ENCODE data around the gene DHX9. TPM values are rescaled to one million over a fixed set of nuclear protein-coding genes. Genes with fewer than 3 reads are reported as not detected.

The DHX9 gene
- total and polyA plus RNA-seq, 2 of the 13 experiments (the other 11 are each of a cell fraction or from before 2014, with no cell fraction given): 84.8 to 211 TPM

GRCh38 chr1:182839209-182840066 lies at the start of gene DHX9 (continued):
- TF ChIP-seq ZNF841 (CRISPR knock-in tag; IDR thresholded peaks at IDR 0.05; ENCODE audit: borderline replicate concordance) (no peak), SOX6 (IDR thresholded peaks at IDR 0.05) (no peak), SOX6 (CRISPR knock-in tag; IDR thresholded peaks at IDR 0.05) (peak; percentile 53), ZNF639 (CRISPR knock-in tag; conservative IDR thresholded peaks at IDR 0.05) (peak; percentile 52; the same call in 1 of the 2 replicates), ZNF687 (CRISPR knock-in tag; IDR thresholded peaks at IDR 0.05) (peak; percentile 91), ZNF24 (IDR thresholded peaks at IDR 0.05) (no peak), ZNF333 (CRISPR knock-in tag; IDR thresholded peaks at IDR 0.05; ENCODE audit: borderline replicate concordance) (no peak), JUN (CRISPR knock-in tag; IDR thresholded peaks at IDR 0.05) (no peak), ZNF205 (CRISPR knock-in tag; IDR thresholded peaks at IDR 0.05) (no peak), ELF4 (CRISPR knock-in tag; IDR thresholded peaks at IDR 0.05; ENCODE audit: borderline replicate concordance) (no peak), THAP11 (CRISPR knock-in tag; IDR thresholded peaks at IDR 0.05) (peak; percentile 76; the same call in 1 of the 2 replicates), PCBP2 (optimal IDR thresholded peaks at IDR 0.05; ENCODE audit: low read depth, low read length, poor library complexity, severe bottlenecking) (no peak), MTF2 (CRISPR knock-in tag; IDR thresholded peaks at IDR 0.05; ENCODE audit: borderline replicate concordance) (0 out of 2 replicates have a peak, but pooled peaks have one; percentile 26), ZNF207 (IDR thresholded peaks at IDR 0.05; ENCODE audit: borderline replicate concordance) (no peak), HOXA9 (CRISPR knock-in tag; IDR thresholded peaks at IDR 0.05; ENCODE audit: borderline replicate concordance) (peak; percentile 74; the same call in 1 of the 2 replicates), POGK (CRISPR knock-in tag; conservative IDR thresholded peaks at IDR 0.05) (peak; percentile 69; the same call in 1 of the 2 replicates), ZNF879 (CRISPR knock-in tag; IDR thresholded peaks at IDR 0.05) (no peak)
- TF ChIP-seq, protein P1, sequence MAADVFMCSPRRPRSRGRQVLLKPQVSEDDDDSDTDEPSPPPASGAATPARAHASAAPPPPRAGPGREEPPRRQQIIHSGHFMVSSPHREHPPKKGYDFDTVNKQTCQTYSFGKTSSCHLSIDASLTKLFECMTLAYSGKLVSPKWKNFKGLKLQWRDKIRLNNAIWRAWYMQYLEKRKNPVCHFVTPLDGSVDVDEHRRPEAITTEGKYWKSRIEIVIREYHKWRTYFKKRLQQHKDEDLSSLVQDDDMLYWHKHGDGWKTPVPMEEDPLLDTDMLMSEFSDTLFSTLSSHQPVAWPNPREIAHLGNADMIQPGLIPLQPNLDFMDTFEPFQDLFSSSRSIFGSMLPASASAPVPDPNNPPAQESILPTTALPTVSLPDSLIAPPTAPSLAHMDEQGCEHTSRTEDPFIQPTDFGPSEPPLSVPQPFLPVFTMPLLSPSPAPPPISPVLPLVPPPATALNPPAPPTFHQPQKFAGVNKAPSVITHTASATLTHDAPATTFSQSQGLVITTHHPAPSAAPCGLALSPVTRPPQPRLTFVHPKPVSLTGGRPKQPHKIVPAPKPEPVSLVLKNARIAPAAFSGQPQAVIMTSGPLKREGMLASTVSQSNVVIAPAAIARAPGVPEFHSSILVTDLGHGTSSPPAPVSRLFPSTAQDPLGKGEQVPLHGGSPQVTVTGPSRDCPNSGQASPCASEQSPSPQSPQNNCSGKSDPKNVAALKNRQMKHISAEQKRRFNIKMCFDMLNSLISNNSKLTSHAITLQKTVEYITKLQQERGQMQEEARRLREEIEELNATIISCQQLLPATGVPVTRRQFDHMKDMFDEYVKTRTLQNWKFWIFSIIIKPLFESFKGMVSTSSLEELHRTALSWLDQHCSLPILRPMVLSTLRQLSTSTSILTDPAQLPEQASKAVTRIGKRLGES (CRISPR knock-in tag; IDR thresholded peaks at IDR 0.05; ENCODE audit: borderline replicate concordance): no peak
